OCI-LY3 (cell line): ENCODE data around the gene NCAPD3.

Experiments
- H2AFZ ChIP-seq: fragments of 200-600, 300-600 bp; shearing (Covaris generic); 2 replicates; pipeline ENCODE4 v1.6.0; 2014; ENCODE audit warnings: antibody characterized with exemption, low read depth, low read length
- H3K27ac ChIP-seq: fragments of 200-600, 300-600 bp; sonication (generic); 2 replicates; pipeline ENCODE4 v1.5.1; 2014; ENCODE audit warnings: mild to moderate bottlenecking, low read length, moderate library complexity, mixed read lengths
- H3K27me3 ChIP-seq: fragments of 200-600, 300-600 bp; sonication (generic); 2 replicates; pipeline ENCODE4 v1.6.1; 2014; ENCODE audit warnings: low read depth, low read length, mixed read lengths
- H3K36me3 ChIP-seq: fragments of 200-600, 300-600 bp; sonication (generic); replicated peaks from 2 replicates; pipeline ENCODE3; 2014; ENCODE audit warnings: low read depth, low read length, mixed read lengths
- H3K4me1 ChIP-seq: fragments of 300-600, 200-600 bp; sonication (generic); 2 replicates; pipeline ENCODE4 v1.6.1; 2014; ENCODE audit warnings: low read length, mixed read lengths
- H3K4me2 ChIP-seq: fragments of 200-600, 300-600 bp; sonication (generic); 2 replicates; pipeline ENCODE4 v1.6.1; 2014; ENCODE audit warnings: low read length, mixed read lengths
- H3K4me3 ChIP-seq: fragments of 300-600, 200-600 bp; sonication (generic); 2 replicates; pipeline ENCODE4 v1.5.1; 2014; ENCODE audit warnings: antibody characterized with exemption, mild to moderate bottlenecking, low read length, moderate library complexity
- H3K79me2 ChIP-seq: fragments of 300-600, 200-600 bp; shearing (Covaris generic); 2 replicates; pipeline ENCODE4 v1.6.1; 2014; ENCODE audit warnings: mild to moderate bottlenecking, low read length, mixed read lengths
- H3K9ac ChIP-seq: fragments of 300-600, 200-600 bp; shearing (Covaris generic); 2 replicates; pipeline ENCODE4 v1.6.0; 2014; ENCODE audit warnings: mild to moderate bottlenecking, low read length, moderate library complexity
- H3K9me3 ChIP-seq: fragments of 200-600, 300-600 bp; shearing (Covaris generic); 2 replicates; pipeline ENCODE4 v1.6.1; 2014; ENCODE audit warnings: low read length, mixed read lengths; ENCODE audit not compliant: insufficient read depth
- H4K20me1 ChIP-seq: fragments of 200-600, 300-600 bp; sonication (generic); 2 replicates; pipeline ENCODE4 v1.6.1; 2016; ENCODE audit warnings: low read length, mixed read lengths; ENCODE audit not compliant: insufficient read depth
- CTCF ChIP-seq: fragments of 200-600, 300-600 bp; sonication (generic); IDR thresholded peaks from 2 replicates; pipeline ENCODE4 v1.5.1; 2014; ENCODE audit warnings: antibody characterized with exemption, low read length, low read depth
- EZH2phosphoT487 ChIP-seq: fragments of 200-600 bp; shearing (Covaris generic); IDR thresholded peaks from 2 replicates; pipeline ENCODE4 v1.6.1; 2018; ENCODE audit warnings: antibody characterized with exemption, mixed run types, low read depth

NCAPD3 gene

DNA sequence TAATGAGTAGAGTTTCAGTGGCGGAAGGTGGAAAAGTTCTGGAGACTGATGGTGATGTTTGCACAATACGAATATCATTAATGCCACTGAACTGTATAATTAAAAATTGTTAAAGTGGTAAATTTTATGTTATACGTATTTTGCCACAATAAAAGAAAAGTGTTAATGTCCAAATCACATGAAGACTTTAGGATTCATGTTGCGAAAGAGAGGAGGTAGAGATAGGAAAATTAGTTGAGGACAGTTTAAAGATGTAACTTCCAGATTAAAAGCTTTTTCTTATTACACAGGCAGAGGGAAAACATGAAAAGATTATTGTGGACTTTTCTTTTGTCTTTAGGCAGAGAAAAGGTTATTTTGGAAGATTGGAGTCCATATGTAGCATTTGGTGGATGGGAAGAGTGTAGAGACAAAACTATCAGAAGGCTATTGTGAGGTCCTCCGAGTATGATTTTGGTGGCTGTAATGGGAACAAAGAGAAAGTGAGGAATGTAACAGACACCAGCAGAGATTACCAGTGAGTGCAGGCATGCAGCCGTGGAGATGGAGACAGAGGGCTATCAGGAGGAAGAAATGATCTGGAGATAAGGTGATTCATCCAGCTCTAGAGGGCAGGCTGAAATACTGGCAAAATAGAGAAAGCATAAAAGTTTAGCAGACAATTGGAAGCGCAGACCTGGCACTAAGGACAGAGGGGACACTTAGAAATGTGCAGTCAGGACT is 13.2 kb upstream of the NCAPD3 start:
- Histone ChIP-seq H4K20me1 (peaks cover 23% of the 10 kb centered on the region), H3K4me1 (0 out of 2 replicates have a peak, but pooled peaks cover 2% of the 10 kb centered on the region), H3K9ac (no peak overlapping the region), H3K27ac (no peak overlapping the region), H3K79me2 (peaks cover 4% of the 10 kb centered on the region; the same call in 1 of the 2 replicates), H2AFZ (no peak overlapping the region), H3K27me3 (no peaks in the 10 kb centered on the region), H3K4me3 (no peak overlapping the region), H3K4me2 (no peak overlapping the region), H3K9me3 (no peaks in the 10 kb centered on the region), H3K36me3 (peaks cover 9% of the 10 kb centered on the region)
- TF ChIP-seq CTCF = no peak
- no peak for TF ChIP-seq EZH2phosphoT487

- no peak overlapping the region for H2AFZ ChIP-seq
- H3K79me2 ChIP-seq = peaks cover 12% of the 10 kb centered on the region
- H3K4me3 ChIP-seq = no peak overlapping the region
- H3K9ac ChIP-seq = no peak overlapping the region
- TF ChIP-seq CTCF (no peak), EZH2phosphoT487 (no peak)
- H3K27me3 ChIP-seq = no peaks in the 10 kb centered on the region
- H3K4me1 ChIP-seq = peaks cover 6% of the 10 kb centered on the region; the same call in 1 of the 2 replicates
- H3K4me2 ChIP-seq = no peak overlapping the region
- H3K9me3 ChIP-seq = no peaks in the 10 kb centered on the region
- H3K27ac ChIP-seq = no peak overlapping the region
- H4K20me1 ChIP-seq = peaks cover 37% of the 10 kb centered on the region
- peaks cover 12% of the 10 kb centered on the region for H3K36me3 ChIP-seq
Measured at GRCh38 chr11:134235399-134235798, 11.6 kb upstream of the NCAPD3 start.

GRCh38 chr11:134233729-134234179 is 10.0 kb upstream of the NCAPD3 start:
- Histone ChIP-seq H3K27ac (no peak overlapping the region), H3K9ac (no peak overlapping the region), H3K4me2 (no peak overlapping the region), H3K36me3 (peaks cover 13% of the 10 kb centered on the region), H3K4me3 (no peak overlapping the region), H3K27me3 (peaks cover 13% of the 10 kb centered on the region), H4K20me1 (peaks cover 53% of the 10 kb centered on the region), H2AFZ (no peak overlapping the region), H3K4me1 (peaks cover 10% of the 10 kb centered on the region), H3K79me2 (peaks cover 26% of the 10 kb centered on the region), H3K9me3 (no peaks in the 10 kb centered on the region)
- TF ChIP-seq EZH2phosphoT487 = no peak
- TF ChIP-seq CTCF = no peak

DNA sequence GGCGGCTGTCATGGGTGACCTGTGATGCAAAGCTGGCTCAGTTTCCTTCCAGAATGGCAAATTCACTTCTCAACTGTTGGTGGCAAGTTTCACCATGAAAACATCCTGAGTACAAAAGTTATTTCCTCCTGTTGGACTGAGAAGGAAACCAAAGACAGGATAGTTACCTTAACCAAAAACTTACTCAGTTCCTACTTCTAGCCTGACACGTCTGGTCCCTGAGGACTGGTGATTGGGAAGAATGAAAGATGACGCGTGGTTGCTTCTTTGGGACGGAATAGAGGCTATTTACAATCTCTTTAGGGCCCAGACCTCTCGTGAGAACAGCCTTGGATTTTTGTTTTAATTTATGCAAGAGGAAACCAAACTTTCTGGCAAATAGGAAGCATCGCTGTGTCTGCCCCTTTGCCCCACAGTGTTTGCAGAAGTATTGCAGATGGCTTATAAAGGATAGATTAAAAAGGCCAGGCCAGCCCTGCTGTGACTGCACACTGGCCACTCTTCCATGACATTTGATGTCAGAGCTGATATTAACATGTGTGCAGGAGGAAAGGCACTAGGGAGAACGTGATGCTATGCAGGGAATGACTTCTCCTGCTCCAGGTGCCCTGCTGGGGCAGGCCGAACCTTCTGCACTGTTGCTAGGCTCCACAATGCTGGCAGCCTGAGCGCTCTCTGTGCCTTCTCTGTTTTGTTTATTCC is 8.3 kb upstream of the NCAPD3 start:
- Histone ChIP-seq H3K4me3 (no peak overlapping the region), H3K9me3 (no peaks in the 10 kb centered on the region), H3K4me1 (peaks cover 15% of the 10 kb centered on the region), H3K27ac (no peak overlapping the region), H3K9ac (no peak overlapping the region), H4K20me1 (peaks cover 64% of the 10 kb centered on the region), H3K4me2 (no peak overlapping the region), H3K79me2 (peaks cover 26% of the 10 kb centered on the region), H3K36me3 (peaks cover 18% of the 10 kb centered on the region), H3K27me3 (peaks cover 13% of the 10 kb centered on the region), H2AFZ (no peak overlapping the region)
- no peak for TF ChIP-seq EZH2phosphoT487
- no peak for TF ChIP-seq CTCF
